GDM1 (cell line): Measurements from ENCODE around the gene GPR132.
A peak's percentile ranks its signal among the peaks of the same experiment; 100 is the strongest.

ENCODE experiments used
- DNase-seq: peaks from one replicate; lab custom pipeline; 2025; lab: John Stamatoyannopoulos, UW

The GPR132 gene

DNA sequence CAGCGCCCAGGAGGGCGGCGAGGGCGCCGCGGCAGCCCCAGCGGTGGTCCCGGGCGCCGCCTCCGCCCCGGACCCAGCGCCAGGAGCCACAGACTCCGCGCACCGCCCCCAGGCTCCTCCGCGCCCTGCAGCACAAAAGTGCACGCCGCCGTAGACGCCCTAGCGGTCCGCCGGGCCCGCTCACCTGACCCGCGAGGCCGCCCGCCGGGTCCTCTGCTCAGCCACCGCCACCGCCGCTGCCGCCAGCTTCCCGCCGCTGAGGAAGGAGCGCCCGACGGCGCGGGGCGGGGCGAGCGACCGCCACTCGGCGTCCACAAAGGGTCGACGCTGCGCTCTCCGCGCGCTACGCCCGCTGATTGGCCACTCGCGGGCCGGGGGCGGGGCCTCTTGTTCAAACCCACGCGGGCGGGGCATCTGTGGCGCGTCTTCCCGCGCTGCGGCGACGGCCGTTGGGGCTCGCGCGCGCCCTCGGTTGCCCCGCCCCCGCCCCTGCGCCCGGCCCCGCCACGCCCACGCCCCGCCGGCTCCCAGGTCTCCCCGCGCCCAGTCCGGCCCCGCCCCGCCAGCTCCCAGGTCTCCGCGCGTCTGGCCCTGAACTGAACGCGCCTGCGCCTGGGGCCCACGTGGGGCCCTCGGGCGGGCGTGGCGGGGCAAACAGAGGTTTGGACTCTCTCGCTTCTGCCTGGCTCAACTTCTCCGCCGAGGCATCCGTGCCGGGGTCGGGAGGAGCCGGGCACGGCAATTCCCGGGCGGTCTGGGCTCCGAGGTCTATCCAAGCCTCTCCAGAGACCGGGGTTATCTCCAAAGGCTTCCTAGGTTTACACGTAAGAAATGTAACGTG lies 44.2 kb downstream of the GPR132 start, which contains the start of gene CDCA4:
Gene CDCA4 (minus strand): TSS at position 269 of the 841 bp plus-strand sequence. CDS start 9,154 bp downstream, outside the sequence.
- peak; percentile 96 for DNase-seq

DNA sequence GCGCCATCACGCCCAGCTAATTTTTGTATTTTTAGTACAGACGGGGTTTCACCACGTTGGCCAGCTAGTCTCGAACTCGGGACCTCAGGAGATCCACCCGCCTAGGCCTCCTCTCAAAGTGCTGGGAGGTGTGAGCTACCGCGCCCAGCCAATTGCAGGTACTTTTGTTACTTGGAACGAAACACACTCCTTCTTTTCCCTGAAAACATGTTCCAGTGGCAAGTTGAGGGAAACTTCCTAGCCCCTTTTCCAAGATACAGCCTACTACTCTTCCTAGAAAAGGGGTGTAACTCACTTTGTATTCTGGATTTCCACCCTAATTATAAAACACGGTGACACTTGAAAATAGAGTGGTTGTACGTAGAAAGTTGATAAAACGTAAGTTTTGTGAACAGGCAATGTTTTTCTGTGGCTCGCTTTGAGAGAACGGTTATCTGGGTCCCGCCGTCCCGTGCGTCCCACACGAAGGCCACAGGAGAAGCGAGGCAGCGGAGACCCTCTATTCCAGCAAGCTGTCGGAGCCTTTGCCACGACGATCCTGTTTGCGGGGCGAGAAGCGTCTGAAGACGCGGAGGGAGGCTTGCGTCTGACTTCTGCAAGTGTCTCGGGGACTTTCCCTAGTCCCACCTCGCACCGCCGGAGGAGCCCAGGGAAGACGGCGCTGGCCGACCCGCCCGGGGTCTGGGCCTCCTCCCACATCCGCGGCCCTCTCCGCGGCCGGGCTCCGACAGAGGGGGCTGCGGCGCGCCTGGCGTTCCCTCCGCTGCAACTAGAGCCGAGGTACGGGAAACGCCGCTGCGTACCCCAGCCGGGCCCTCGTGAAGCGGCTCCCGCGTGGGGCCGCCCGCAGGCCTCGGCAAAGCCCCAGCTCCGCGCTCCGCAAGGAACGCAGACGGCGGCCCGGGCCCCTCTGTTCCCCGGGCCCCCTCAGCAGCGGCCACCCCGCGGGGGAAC lies 45.1 kb downstream of the GPR132 start:
- DNase-seq: no peak

DNA sequence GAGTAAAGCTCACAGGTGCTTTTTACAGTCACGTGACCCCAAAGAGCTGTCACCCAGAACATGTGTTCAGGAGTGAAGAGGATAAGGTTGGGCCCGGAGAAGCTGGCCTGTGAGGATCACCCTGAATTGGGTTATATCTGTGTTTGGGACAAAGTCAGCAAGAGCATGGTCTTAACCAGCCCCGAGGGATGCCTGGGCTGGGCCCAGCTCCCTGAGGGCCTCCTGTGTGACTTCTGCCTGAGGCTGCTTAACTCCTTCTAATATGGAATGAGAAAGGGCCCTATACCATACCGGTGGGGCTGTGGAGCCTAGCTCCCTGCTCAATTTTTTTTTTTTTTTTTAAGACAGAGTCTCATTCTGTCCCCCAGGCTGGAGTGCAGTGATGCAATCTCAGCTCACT lies 46.8 kb downstream of the GPR132 start:
- DNase-seq: no peak

DNA sequence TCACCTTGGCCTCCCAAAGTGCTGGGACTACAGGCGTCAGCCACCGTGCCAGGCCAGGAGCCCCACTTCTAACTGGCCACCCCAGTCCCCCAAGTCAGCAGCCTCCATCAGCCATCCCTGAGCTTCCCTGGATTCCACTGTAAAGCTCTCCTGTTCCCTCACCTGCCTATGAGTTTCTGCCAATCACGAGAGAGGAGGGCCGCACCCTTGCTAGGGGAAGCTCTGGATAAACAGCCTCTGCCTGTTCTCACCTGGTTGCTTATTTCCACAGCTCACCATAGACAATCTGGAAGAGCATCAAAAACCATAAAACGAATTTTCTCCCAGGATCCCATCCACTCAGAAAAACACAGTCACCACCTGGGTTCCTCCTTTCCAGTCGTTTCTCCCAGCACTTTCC lies 49.3 kb downstream of the GPR132 start:
- no peak for DNase-seq

DNA sequence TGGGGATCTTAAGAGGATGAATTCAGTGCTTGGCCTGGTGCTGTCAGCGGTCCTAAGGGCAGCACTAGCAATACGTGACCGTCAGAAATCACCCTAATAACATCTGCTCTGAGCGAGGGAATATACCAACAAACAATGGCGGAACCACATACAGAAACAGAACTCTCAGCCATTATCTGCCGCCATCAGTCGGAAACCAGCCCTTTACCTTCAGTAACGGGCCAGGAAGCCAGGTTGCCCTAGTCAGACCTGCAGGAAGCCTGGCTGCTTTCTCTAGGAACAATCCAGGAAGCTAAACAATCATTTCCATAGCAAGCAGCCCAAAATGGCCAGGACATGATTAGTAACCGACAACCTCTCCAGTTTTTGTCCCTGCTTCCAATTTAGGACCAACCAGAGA lies 50.0 kb downstream of the GPR132 start:
- no peak for DNase-seq

DNA sequence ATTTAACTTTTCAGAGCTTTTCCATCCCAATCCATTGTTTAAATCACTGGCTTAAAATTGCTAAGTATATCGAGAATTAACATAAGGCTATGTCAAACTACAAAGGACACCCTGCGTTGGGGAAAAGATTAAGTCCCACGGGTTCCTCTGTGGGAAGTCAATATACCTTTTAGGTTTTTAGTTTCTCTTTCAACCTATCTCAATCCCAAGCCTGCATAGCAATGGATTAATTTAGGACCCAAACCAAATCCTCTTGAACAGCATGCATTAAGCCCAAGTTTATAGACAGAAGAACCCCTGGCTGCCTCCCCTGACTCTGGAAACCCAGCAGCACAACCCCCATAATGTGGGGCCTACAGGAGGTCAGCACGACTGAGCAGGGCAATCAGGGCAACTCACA lies 50.6 kb downstream of the GPR132 start:
- DNase-seq: no peak

DNA sequence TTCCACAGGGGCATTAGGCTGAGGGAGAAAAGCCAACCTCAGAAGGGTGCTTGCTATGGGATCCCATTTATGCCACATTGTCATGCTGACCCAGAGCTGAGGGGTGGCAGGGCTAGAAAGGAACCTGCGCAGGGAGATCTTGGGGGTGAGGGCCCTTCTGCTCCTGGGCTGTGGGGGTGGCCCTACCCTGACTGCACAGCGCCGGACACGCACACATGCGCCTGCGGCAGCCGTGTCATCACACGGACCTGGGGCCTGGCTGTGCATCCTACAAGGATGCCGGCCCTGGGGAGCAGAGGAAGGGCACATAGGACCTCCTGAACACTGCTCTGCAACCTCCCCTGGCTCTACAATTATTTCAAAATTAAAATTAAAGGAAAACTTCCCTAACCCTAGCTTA lies 51.2 kb downstream of the GPR132 start:
- DNase-seq: no peak

DNA sequence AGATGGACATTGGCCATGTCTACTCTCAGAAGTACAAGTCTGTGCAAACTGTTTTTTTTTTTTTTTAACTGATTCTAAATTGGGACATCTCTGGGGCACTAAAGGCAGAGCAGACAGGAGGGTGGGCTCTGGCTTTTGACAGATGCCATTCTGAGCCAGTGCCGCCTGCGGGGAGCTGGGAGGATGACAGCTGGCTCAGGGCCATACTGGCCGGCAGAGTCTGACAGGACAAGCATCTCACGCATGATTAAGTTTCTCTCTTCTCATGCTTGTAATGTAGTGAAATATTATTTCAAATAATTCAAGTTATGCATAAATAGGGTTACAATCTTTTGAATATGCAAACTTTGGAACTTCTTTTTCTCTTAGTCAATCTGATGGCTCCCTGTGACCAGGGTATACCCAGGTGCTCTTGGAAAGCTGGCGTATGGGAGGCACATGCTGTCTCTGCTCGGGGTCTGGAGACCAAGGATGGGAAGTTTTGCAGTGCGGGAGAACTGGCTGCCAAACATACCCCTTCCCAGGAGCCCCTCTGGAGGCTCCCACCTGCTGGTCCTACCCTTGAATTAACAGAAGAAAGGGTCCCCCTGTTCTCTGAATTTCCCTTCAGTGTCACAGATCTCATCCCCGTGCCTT lies 52.0 kb downstream of the GPR132 start:
- no peak for DNase-seq

DNA sequence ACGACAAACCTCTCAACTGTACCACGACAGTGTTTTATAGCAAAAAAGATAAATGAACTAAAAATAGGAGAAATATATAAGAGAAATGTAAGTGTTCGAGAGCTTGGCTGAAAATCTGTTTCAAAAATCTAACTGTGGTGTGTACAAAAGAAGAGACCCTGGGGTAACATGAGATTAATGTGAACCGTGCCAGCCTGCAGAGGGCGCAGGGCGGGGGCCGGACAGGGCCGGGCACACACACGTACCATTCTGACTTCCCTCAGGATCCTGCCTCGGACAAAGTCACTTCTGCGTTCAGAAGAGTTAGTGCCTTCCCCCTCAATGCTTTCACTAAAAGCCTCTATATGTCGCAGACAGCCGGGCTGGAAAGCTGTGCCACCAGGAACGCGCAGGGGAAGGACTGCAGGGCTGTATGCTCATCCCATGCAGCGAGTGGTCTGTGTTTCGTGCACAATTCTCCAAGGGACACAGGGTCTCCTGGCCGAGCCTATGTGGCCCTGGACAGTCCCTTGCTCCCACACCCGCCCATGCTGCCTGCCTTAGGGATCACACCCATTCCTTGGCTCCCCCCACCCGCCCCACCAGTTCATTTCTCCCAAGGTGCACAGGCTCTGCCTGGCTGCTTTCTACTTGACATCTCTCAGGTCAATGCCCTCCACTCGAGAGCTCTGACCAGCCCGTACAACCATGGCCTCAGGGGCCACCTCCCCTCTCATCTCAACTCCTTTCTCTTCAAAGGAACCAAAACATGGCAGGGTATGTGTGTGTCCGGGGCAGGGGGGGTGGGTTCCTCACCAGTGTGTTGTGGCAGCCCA lies 52.9 kb downstream of the GPR132 start:
- DNase-seq: no peak

DNA sequence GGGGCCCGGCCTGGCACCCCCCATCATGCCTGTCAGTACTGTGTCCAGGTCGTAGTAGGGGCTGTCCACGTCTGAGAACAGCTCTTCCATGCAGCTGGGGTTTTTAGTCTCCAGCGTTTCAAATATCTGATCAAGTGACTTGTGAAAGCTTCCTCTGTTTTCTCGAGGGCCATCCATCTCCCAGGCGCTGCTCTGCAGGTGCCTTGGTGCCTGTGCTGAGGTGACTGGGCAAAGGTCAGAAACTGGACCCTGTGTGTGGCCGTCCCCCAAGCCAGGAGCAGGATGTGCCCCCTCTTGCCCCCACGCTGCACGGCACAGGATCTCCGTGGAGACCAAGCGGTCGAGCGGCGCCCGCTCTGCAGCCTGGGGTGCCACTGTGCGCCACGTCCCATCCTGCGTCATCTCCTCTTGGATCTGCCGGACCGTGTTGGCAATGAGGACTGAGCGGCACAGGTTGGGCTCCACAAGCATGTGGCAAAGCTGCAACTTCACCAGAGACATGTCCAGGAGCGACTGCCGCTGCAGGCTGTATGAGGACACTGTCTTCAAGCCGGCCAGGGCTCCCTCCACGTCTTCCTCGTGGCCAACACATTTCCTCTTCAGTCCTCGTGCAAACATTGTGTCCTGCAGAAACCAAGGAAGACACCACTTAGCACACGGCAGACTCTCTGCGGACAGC lies 53.8 kb downstream of the GPR132 start:
- no peak for DNase-seq

DNA sequence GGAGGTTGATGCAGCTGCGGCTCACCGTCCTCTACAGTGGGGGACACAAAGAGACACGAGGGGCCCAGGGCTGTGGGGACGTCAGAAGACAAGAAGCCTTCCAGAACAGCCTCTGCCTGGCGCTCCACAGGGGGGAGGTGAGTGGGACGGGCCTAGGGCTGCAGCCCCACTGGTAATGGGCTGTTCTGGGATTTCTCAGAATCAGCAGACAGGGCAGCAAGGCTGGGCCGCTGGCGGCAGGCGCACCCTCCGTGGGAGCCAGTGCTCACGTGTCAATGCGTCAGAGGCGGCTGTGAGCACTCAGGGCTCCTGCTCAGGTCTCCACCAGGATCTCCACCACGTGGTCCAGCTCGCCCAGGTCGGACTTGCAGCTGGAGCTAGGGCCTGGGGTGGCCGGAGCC lies 54.3 kb downstream of the GPR132 start:
- DNase-seq: no peak

DNA sequence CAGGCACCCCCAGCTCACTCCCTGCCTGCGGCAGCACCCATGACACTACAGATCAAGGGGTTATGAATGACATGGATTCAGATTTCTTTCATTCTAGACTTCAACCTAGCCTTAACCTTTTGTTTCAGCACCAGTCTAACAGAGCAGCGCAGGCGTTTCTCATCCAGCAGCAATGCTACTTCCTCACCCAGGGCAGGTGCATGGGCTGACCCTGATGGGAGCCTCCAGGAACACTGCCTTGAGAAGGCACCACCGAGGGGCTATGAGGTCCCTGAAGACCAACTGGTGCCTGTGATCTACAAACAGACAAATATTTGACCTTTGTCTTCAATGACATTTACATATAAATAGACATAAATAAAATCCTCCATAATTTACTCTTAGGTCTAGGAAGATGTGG lies 55.1 kb downstream of the GPR132 start:
- DNase-seq: no peak

DNA sequence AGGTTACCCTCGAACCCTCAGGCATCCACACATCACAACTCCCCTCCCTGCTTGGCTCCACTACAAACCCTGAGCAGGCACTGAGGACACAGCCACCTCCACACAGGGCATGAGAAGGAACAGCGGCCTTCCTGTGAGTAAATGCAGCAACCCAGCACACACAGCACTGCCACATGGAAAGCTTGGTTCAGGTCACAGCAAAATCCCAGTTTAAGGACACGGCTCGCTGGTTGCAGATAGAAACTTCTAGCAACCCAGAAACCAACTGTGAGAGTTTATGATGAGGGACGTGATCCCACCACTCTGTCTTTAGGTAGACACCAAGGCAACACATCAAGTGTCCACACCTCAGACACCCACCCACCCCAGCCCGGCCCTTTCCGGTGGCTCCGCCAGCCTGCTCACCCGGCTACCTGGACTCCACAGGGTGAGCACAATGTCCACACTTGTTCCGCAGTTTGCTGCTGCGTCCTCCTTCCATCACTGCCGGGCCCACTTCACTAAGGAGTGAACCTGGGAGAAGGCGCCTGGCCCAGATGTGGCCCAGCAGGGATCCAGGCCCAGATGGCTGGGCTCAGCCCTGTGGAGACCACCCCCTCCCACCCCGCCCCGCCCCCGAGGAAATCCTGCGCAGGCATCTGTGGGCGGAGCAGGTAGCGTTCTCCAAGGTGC lies 57.5 kb downstream of the GPR132 start:
- no peak for DNase-seq

DNA sequence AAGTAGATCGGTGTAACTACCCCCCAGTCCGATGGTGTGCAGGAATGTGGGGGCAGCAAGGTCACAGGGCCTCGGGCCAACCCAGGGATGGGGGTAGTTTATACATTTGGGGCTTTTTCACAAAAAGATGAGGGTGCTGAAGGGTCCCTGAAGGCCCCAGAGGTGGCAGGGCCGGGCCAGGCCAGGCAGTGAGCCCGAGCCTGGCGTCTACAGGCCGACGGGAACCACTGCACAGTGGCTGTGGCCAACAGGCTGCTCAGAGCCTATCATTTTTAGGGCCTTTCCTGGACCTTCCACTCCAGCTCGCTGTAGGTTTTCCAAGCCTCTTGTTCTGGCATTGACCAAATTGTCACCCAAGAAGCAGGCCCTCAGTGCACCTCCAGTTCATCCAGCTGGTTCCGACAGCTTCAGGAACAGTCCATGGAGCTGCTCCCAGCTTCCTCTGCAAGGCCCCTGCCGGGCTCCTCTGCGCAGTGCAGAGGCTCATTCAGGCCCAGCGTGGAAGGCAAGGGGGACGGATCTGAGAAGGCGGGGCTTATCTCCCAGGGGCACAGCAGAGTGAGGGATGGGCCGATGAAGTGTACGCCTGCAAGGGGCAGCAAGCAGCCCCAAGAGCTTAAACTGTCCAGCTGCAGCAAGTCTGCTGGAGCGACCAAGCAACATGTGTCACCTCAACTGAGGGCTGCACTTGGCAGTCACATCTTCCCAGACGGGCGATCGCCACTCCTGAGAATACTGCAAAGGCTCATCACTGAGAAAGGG lies 58.2 kb downstream of the GPR132 start:
- DNase-seq: no peak

DNA sequence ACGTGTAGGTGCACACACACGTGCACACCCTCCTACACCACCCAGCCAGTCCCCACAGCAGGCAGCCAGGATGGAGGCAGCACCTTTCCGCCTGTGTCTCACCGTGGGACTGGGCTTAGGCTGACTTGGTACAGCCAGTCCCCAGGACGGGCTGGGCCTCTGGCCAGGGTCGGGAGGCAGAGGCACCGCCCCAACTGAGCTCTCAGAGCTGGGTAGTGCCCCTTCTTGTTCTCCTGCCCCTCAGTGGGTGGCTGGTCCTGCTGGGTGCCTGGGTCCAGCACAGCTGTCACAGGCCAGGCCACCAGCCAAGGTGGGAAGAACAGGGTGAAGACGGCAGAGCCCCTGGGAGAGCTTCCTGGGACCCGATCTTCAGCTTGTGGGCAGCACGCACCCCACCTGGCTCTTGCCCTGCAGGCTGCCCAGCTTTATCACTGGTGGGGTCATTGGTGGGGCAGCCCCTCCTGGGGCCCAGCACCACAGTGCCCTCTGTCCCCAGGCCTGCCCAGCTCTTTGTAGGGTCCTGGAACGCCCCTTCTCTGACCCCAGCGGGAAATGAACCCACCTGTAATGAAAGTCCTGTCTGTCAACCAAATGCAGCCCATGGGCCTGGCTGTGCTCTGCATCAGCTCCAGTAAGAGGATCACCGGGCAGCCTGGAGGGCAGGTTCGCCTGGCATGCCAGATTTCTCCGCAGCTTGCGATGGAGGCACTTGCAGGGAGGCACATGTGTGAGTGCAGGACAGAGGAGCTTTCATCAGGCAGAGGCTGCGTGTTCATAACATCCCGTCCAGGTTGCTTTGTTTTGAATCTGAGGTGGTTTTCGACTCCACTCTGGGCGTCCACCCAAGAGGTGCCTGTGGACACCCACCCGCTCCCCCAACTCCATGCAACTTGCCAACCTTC lies 59.0 kb downstream of the GPR132 start:
- DNase-seq: no peak

DNA sequence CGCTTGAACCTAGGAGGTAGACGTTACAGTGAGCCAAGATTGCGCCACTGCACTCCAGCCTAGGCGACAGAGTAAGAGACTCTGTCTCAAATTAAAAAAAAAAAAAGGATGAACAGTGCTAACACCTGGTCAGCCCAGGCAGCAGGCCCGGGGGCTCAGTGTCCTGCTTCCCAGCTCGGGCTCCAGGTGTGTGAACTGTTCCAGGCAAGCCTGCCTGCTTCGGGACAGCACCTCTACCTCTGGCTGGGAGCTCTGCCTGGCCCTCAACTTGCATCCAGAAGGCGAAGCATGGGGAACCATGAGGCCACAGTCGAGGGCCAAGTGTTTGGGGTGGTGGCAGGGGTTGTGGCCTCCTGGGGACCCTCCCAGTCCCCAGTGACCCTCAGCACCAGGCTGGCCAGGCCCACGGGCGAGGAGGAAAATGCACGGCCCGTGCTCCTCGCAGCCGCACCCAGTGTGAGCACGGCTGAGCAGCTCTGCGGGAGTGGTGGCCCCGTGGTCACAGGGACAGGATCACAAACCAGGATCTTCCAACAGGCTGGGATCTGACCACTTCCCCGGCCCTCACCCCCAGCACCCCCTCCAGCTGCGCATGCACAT lies 59.8 kb downstream of the GPR132 start:
- DNase-seq: no peak
